Measurements from ENCODE around the gene NDUFA8.

Gene NDUFA8

DNA sequence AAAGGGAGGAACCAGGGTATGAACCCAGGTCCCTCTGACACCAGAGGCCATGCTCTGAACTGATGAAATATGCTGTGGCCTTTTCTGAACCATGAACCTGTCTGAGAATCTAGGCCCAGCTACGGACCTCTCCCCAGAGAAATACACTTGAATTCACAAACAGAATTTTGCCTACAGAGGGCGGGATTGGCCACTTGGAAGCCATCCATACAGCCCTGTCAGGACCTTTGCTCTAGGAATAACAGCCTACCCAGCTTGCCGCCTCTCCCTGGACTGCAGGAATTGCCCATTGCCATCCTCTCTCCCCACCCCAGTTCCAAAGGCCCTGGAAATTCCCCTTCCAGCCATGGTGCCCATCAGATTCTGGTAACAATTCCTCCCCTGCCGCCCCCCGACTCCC is 26.7 kb upstream of the NDUFA8 start:
- Histone ChIP-seq H3K27ac (ENCODE audit: low read depth in 2 of 2, low read length in 2 of 2) (no peak overlapping the region), H3K9ac (ENCODE audit: low read depth in 1 of 2, low read length in 2 of 2) (no peak overlapping the region), H3K27me3 (ENCODE audit: control insufficient read depth in 2 of 2, insufficient read depth in 2 of 2, low read length in 2 of 2) (no peaks in the 10 kb centered on the region), H3K9me3 (ENCODE audit: control insufficient read depth in 2 of 2, low read length in 2 of 2) (no peaks in the 10 kb centered on the region), H3K4me1 (ENCODE audit: control insufficient read depth in 2 of 2, insufficient read depth in 2 of 2, low read length in 2 of 2) (peaks cover 0 to 2% of the 10 kb centered on the region in 2 donors), H3K36me3 (ENCODE audit: control insufficient read depth in 2 of 2, insufficient read depth in 2 of 2, low read length in 2 of 2) (no peaks in the 10 kb centered on the region), H3K4me3 (ENCODE audit: low read length in 2 of 2) (no peak overlapping the region)

DNA sequence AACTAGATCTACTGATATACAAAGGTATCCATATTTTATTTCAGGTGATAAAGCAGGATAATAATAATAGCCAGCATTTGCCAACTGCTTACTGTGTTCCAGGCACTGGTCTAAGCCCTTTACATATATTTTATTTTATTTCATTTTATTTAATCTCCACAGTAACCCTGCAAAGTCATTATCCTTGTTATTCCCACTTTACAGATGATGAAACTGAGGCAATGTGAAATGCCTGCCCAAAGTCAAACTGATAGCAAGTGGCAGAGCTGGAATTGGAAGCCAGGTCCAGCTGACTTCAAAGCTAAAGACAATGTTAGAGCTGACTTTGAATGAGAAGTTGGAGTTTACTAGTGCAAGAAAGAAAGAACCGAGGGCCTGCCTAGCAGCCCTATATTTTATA is 25.0 kb upstream of the NDUFA8 start:
- H3K9me3 ChIP-seq (ENCODE audit: control insufficient read depth in 2 of 2, low read length in 2 of 2): no peaks in the 10 kb centered on the region
- H3K36me3 ChIP-seq (ENCODE audit: control insufficient read depth in 2 of 2, insufficient read depth in 2 of 2, low read length in 2 of 2): no peaks in the 10 kb centered on the region
- H3K9ac ChIP-seq (ENCODE audit: low read depth in 1 of 2, low read length in 2 of 2): no peak overlapping the region
- H3K27me3 ChIP-seq (ENCODE audit: control insufficient read depth in 2 of 2, insufficient read depth in 2 of 2, low read length in 2 of 2): no peaks in the 10 kb centered on the region
- no peak overlapping the region for H3K4me3 ChIP-seq (ENCODE audit: low read length in 2 of 2)
- H3K4me1 ChIP-seq (ENCODE audit: control insufficient read depth in 2 of 2, insufficient read depth in 2 of 2, low read length in 2 of 2): peaks cover 0 to 2% of the 10 kb centered on the region in 2 donors
- H3K27ac ChIP-seq (ENCODE audit: low read depth in 2 of 2, low read length in 2 of 2): no peak overlapping the region

GRCh38 chr9:122183501-122183900 is 23.9 kb upstream of the NDUFA8 start:
- Histone ChIP-seq H3K27me3 (ENCODE audit: control insufficient read depth in 2 of 2, insufficient read depth in 2 of 2, low read length in 2 of 2) (no peaks in the 10 kb centered on the region), H3K9me3 (ENCODE audit: control insufficient read depth in 2 of 2, low read length in 2 of 2) (no peaks in the 10 kb centered on the region), H3K27ac (ENCODE audit: low read depth in 2 of 2, low read length in 2 of 2) (no peak overlapping the region), H3K4me1 (ENCODE audit: control insufficient read depth in 2 of 2, insufficient read depth in 2 of 2, low read length in 2 of 2) (peaks cover 2 to 3% of the 10 kb centered on the region in 2 donors), H3K36me3 (ENCODE audit: control insufficient read depth in 2 of 2, insufficient read depth in 2 of 2, low read length in 2 of 2) (no peaks in the 10 kb centered on the region), H3K9ac (ENCODE audit: low read depth in 1 of 2, low read length in 2 of 2) (no peak overlapping the region), H3K4me3 (ENCODE audit: low read length in 2 of 2) (no peak overlapping the region)

DNA sequence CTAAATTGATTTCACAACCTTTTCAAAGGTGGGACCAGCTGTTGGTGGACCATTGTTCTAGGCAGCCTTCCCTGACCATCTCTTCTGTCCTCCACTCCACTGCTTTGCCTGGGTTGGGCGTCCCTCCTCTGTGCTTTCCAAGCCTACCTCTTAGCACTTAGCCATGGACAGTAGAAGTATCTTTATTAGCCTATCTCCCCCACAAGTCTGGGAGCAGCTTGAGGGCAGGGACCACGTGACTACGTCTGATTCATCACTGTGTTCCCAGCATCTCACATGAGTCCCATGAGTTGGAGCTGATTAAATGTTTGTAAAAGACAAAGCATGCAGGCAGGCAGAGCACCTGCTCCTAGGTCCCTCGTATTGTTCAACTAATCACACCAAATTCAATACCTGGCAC is 21.1 kb upstream of the NDUFA8 start:
- no peaks in the 10 kb centered on the region for H3K27me3 ChIP-seq (ENCODE audit: control insufficient read depth in 2 of 2, insufficient read depth in 2 of 2, low read length in 2 of 2)

GRCh38 chr9:122179690-122180074 is 20.1 kb upstream of the NDUFA8 start:
- Histone ChIP-seq H3K36me3 (ENCODE audit: control insufficient read depth in 2 of 2, insufficient read depth in 2 of 2, low read length in 2 of 2) (no peaks in the 10 kb centered on the region), H3K27ac (ENCODE audit: low read depth in 2 of 2, low read length in 2 of 2) (no peak overlapping the region), H3K4me1 (ENCODE audit: control insufficient read depth in 2 of 2, insufficient read depth in 2 of 2, low read length in 2 of 2) (peaks cover 0 to 3% of the 10 kb centered on the region in 2 donors), H3K27me3 (ENCODE audit: control insufficient read depth in 2 of 2, insufficient read depth in 2 of 2, low read length in 2 of 2) (no peaks in the 10 kb centered on the region), H3K4me3 (ENCODE audit: low read length in 2 of 2) (no peak overlapping the region), H3K9ac (ENCODE audit: low read depth in 1 of 2, low read length in 2 of 2) (no peak overlapping the region), H3K9me3 (ENCODE audit: control insufficient read depth in 2 of 2, low read length in 2 of 2) (no peaks in the 10 kb centered on the region)

More for the DNA sequence above, 21.1 kb upstream of the NDUFA8 start:
- no peaks in the 10 kb centered on the region for H3K36me3 ChIP-seq (ENCODE audit: control insufficient read depth in 2 of 2, insufficient read depth in 2 of 2, low read length in 2 of 2)
- H3K9me3 ChIP-seq (ENCODE audit: control insufficient read depth in 2 of 2, low read length in 2 of 2): no peaks in the 10 kb centered on the region
- H3K27ac ChIP-seq (ENCODE audit: low read depth in 2 of 2, low read length in 2 of 2): no peak overlapping the region
- peaks cover 0 to 3% of the 10 kb centered on the region in 2 donors for H3K4me1 ChIP-seq (ENCODE audit: control insufficient read depth in 2 of 2, insufficient read depth in 2 of 2, low read length in 2 of 2)
- no peak overlapping the region for H3K9ac ChIP-seq (ENCODE audit: low read depth in 1 of 2, low read length in 2 of 2)
- H3K4me3 ChIP-seq (ENCODE audit: low read length in 2 of 2): no peak overlapping the region

- Histone ChIP-seq H3K4me3 (ENCODE audit: low read length in 2 of 2) (no peak overlapping the region), H3K27ac (ENCODE audit: low read depth in 2 of 2, low read length in 2 of 2) (no peak overlapping the region), H3K4me1 (ENCODE audit: control insufficient read depth in 2 of 2, insufficient read depth in 2 of 2, low read length in 2 of 2) (peaks cover 0 to 3% of the 10 kb centered on the region in 2 donors), H3K27me3 (ENCODE audit: control insufficient read depth in 2 of 2, insufficient read depth in 2 of 2, low read length in 2 of 2) (no peaks in the 10 kb centered on the region), H3K9me3 (ENCODE audit: control insufficient read depth in 2 of 2, low read length in 2 of 2) (no peaks in the 10 kb centered on the region), H3K36me3 (ENCODE audit: control insufficient read depth in 2 of 2, insufficient read depth in 2 of 2, low read length in 2 of 2) (no peaks in the 10 kb centered on the region), H3K9ac (ENCODE audit: low read depth in 1 of 2, low read length in 2 of 2) (no peak overlapping the region)
These were observed 19.6 kb upstream of the NDUFA8 start for GRCh38 chr9:122179054-122179689.

DNA sequence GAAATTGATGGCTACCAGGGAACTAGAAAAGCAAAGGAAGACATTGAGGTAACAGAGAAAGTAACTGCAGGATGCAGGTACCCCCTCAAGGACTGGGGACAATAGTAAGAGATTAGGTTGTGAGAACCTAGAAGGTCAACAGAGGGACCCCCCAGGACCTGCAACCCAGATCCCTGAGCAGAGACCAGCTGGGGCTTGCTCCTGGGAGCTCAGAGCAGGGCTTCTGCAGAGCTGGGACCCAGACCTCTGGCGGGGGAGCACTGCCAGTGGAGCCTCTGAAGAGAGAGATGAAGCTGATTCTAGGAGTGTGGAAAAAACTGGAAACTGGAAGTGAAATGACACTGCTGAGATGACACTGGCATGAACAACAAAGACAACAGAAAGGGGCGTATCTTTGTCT is 17.3 kb upstream of the NDUFA8 start:
- Histone ChIP-seq H3K27ac (ENCODE audit: low read depth in 2 of 2, low read length in 2 of 2) (no peak overlapping the region), H3K27me3 (ENCODE audit: control insufficient read depth in 2 of 2, insufficient read depth in 2 of 2, low read length in 2 of 2) (peaks cover 0 to 3% of the 10 kb centered on the region in 2 donors), H3K36me3 (ENCODE audit: control insufficient read depth in 2 of 2, insufficient read depth in 2 of 2, low read length in 2 of 2) (no peaks in the 10 kb centered on the region), H3K9me3 (ENCODE audit: control insufficient read depth in 2 of 2, low read length in 2 of 2) (no peaks in the 10 kb centered on the region), H3K9ac (ENCODE audit: low read depth in 1 of 2, low read length in 2 of 2) (no peak overlapping the region), H3K4me1 (ENCODE audit: control insufficient read depth in 2 of 2, insufficient read depth in 2 of 2, low read length in 2 of 2) (peaks cover 0 to 3% of the 10 kb centered on the region in 2 donors), H3K4me3 (ENCODE audit: low read length in 2 of 2) (no peak overlapping the region)

DNA sequence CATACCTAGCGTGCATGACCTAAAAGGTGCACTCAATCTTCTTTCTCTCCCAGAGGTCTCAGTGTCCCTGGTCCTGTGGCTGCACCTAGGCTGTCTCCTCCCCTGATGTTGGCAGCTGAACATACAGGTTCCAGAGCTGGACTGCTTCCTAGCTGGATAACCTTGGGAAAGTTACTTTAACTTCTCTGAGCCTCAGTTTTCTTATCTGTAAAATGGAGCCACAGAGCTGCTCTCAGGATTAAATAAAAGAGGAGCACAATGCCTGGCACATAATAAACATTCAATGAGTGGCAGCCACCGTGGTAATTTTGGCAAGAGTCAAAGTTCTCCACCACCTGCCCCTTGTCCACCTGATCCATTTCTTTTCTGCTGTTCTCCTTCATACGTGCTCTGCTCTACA is 14.1 kb upstream of the NDUFA8 start:
- Histone ChIP-seq H3K9me3 (ENCODE audit: control insufficient read depth in 2 of 2, low read length in 2 of 2) (no peaks in the 10 kb centered on the region), H3K4me3 (ENCODE audit: low read length in 2 of 2) (no peak overlapping the region), H3K9ac (ENCODE audit: low read depth in 1 of 2, low read length in 2 of 2) (no peak overlapping the region), H3K4me1 (ENCODE audit: control insufficient read depth in 2 of 2, insufficient read depth in 2 of 2, low read length in 2 of 2) (no peaks in the 10 kb centered on the region), H3K27ac (ENCODE audit: low read depth in 2 of 2, low read length in 2 of 2) (no peak overlapping the region), H3K36me3 (ENCODE audit: control insufficient read depth in 2 of 2, insufficient read depth in 2 of 2, low read length in 2 of 2) (no peaks in the 10 kb centered on the region), H3K27me3 (ENCODE audit: control insufficient read depth in 2 of 2, insufficient read depth in 2 of 2, low read length in 2 of 2) (peaks cover 0 to 8% of the 10 kb centered on the region in 2 donors)

DNA sequence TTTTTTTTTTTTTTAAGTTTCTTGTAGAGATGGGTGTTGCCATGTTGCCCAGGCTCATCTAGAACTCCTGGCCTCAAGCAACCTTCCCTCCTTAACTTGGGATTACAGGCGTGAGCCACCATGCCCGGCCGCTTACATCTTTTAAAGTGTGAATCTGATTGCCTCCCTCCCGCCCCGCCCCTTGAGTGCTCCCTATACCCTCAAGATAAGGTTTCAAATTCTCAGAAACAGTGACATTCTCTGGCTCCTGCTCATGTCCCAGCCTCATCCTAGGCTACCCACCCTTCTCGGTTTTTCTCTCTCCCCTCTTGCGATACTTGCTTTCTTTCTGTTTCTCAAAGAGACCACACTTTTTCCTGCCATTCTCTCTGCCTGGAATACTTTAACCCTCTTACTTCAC is 12.6 kb upstream of the NDUFA8 start:
- Histone ChIP-seq H3K27ac (ENCODE audit: low read depth in 2 of 2, low read length in 2 of 2) (no peak overlapping the region), H3K27me3 (ENCODE audit: control insufficient read depth in 2 of 2, insufficient read depth in 2 of 2, low read length in 2 of 2) (peaks cover 2 to 8% of the 10 kb centered on the region in 2 donors), H3K36me3 (ENCODE audit: control insufficient read depth in 2 of 2, insufficient read depth in 2 of 2, low read length in 2 of 2) (no peaks in the 10 kb centered on the region), H3K9me3 (ENCODE audit: control insufficient read depth in 2 of 2, low read length in 2 of 2) (no peaks in the 10 kb centered on the region), H3K4me1 (ENCODE audit: control insufficient read depth in 2 of 2, insufficient read depth in 2 of 2, low read length in 2 of 2) (no peaks in the 10 kb centered on the region), H3K9ac (ENCODE audit: low read depth in 1 of 2, low read length in 2 of 2) (no peak overlapping the region), H3K4me3 (ENCODE audit: low read length in 2 of 2) (no peak overlapping the region)

- Histone ChIP-seq H3K4me1 (ENCODE audit: control insufficient read depth in 2 of 2, insufficient read depth in 2 of 2, low read length in 2 of 2) (no peaks in the 10 kb centered on the region), H3K36me3 (ENCODE audit: control insufficient read depth in 2 of 2, insufficient read depth in 2 of 2, low read length in 2 of 2) (no peaks in the 10 kb centered on the region), H3K4me3 (ENCODE audit: low read length in 2 of 2) (no peak overlapping the region), H3K27me3 (ENCODE audit: control insufficient read depth in 2 of 2, insufficient read depth in 2 of 2, low read length in 2 of 2) (peaks cover 2 to 11% of the 10 kb centered on the region in 2 donors), H3K27ac (ENCODE audit: low read depth in 2 of 2, low read length in 2 of 2) (no peak overlapping the region), H3K9me3 (ENCODE audit: control insufficient read depth in 2 of 2, low read length in 2 of 2) (no peaks in the 10 kb centered on the region), H3K9ac (ENCODE audit: low read depth in 1 of 2, low read length in 2 of 2) (no peak overlapping the region)
These were observed 8.8 kb upstream of the NDUFA8 start for GRCh38 chr9:122168356-122168755.
